Activated T-cell treated with anti-CD3 and anti-CD28 coated beads, Interleukin-2, amount 50 U/mL, for 72 hours (primary cell): ENCODE measurements around the gene FAAH. TPM values are rescaled to one million over a fixed set of nuclear protein-coding genes. Genes with fewer than 3 reads are reported as not detected.

Experiments
- ATAC-seq, 2 donors: fragments of 150-1000 bp; cut with Tn5 transposase; replicated peaks in 1 of 2; 2 replicates each; pipeline ENCODE4 v1.10.0; 2021; ENCODE audit warnings: moderate library complexity in 2 of 2, mild to moderate bottlenecking in 1 of 2
- DNase-seq, 2 donors: peaks; one replicate each; pipeline ENCODE4 v3.0.0; 2021 to 2022; ENCODE audit warnings: mixed read lengths in 1 of 2
- H3K27ac Mint-ChIP-seq: one replicate; pipeline ENCODE4 v1.8.0; 2022; ENCODE audit warnings: mild to moderate bottlenecking, moderate library complexity, mixed read lengths
- H3K27me3 Mint-ChIP-seq: one replicate; pipeline ENCODE4 v1.8.0; 2022; ENCODE audit warnings: low read depth, mixed read lengths
- H3K36me3 Mint-ChIP-seq, 2 donors: one replicate each; pipeline ENCODE4 v1.8.0; 2022; ENCODE audit warnings: mixed read lengths in 2 of 2, mild to moderate bottlenecking in 1 of 2; ENCODE audit not compliant: insufficient read depth in 2 of 2
- H3K4me1 Mint-ChIP-seq: one replicate; pipeline ENCODE4 v1.8.0; 2022; ENCODE audit warnings: low read depth, mixed read lengths
- H3K4me3 Mint-ChIP-seq, 2 donors: one replicate each; pipeline ENCODE4 v1.8.0; 2022; ENCODE audit warnings: mild to moderate bottlenecking in 2 of 2, mixed read lengths in 2 of 2, moderate library complexity in 2 of 2
- H3K9me3 Mint-ChIP-seq, 2 donors: one replicate each; pipeline ENCODE4 v1.8.0; 2022; ENCODE audit warnings: mixed read lengths in 2 of 2
- total RNA-seq, 2 donors: library from RNA; stranded (reverse); gene quantifications; one replicate each; pipeline ENCODE4 v1.2.3, GENCODE V29; 2022

Gene FAAH
- total RNA-seq, 2 donors from 2014 or later = 5.1 to 8.8 TPM

- no peak overlapping the region for H3K4me3 Mint-ChIP-seq
- ATAC-seq (no peak), DNase-seq (no peak)
- H3K36me3 Mint-ChIP-seq = no peaks in the 10 kb centered on the region
- no peak overlapping the region for H3K27ac Mint-ChIP-seq
- H3K4me1 Mint-ChIP-seq = peaks cover 5% of the 10 kb centered on the region
- no peaks in the 10 kb centered on the region for H3K9me3 Mint-ChIP-seq
- peaks cover 5% of the 10 kb centered on the region for H3K27me3 Mint-ChIP-seq
Observed at GRCh38 chr1:46437723-46438122, 43.6 kb downstream of the FAAH start.

GRCh38 chr1:46438346-46438745, 44.2 kb downstream of the FAAH start:
- Mint-ChIP-seq H3K4me3 (no peak overlapping the region), H3K36me3 (no peaks in the 10 kb centered on the region), H3K27me3 (peaks cover 5% of the 10 kb centered on the region), H3K9me3 (no peaks in the 10 kb centered on the region), H3K27ac (no peak overlapping the region), H3K4me1 (peaks cover 7% of the 10 kb centered on the region)
- no peak for ATAC-seq
- DNase-seq = no peak

GRCh38 chr1:46440478-46440877, 46.4 kb downstream of the FAAH start:
- peaks cover 23% of the 10 kb centered on the region for H3K27me3 Mint-ChIP-seq
- ATAC-seq (no peak), DNase-seq (no peak)
- H3K27ac Mint-ChIP-seq = no peak overlapping the region
- no peaks in the 10 kb centered on the region for H3K9me3 Mint-ChIP-seq
- no peak overlapping the region for H3K4me3 Mint-ChIP-seq
- H3K4me1 Mint-ChIP-seq = peaks cover 7% of the 10 kb centered on the region
- H3K36me3 Mint-ChIP-seq = no peaks in the 10 kb centered on the region

- peak overlapping the region; percentile 90 to 91 for H3K4me3 Mint-ChIP-seq
- ATAC-seq (peak; percentile 79 to 83), DNase-seq (peak; percentile 71 to 82)
- H3K9me3 Mint-ChIP-seq = no peaks in the 10 kb centered on the region
- H3K27me3 Mint-ChIP-seq = peaks cover 38% of the 10 kb centered on the region
- no peaks in the 10 kb centered on the region for H3K36me3 Mint-ChIP-seq
- peak overlapping the region; percentile 26 for H3K27ac Mint-ChIP-seq
- H3K4me1 Mint-ChIP-seq = peaks cover 7% of the 10 kb centered on the region
Observed at GRCh38 chr1:46442317-46443161, 48.4 kb downstream of the FAAH start.

- Mint-ChIP-seq H3K4me1 (peaks cover 14% of the 10 kb centered on the region), H3K36me3 (no peaks in the 10 kb centered on the region), H3K9me3 (no peaks in the 10 kb centered on the region), H3K27ac (no peak overlapping the region), H3K27me3 (peaks cover 56% of the 10 kb centered on the region), H3K4me3 (no peak overlapping the region)
- no peak for DNase-seq
- no peak for ATAC-seq
Observed at GRCh38 chr1:46444466-46444865, 50.3 kb downstream of the FAAH start.

- H3K9me3 Mint-ChIP-seq = no peaks in the 10 kb centered on the region
- ATAC-seq (no peak), DNase-seq (no peak)
- no peak overlapping the region for H3K4me3 Mint-ChIP-seq
- H3K27me3 Mint-ChIP-seq = peaks cover 62% of the 10 kb centered on the region
- peaks cover 14% of the 10 kb centered on the region for H3K4me1 Mint-ChIP-seq
- no peak overlapping the region for H3K27ac Mint-ChIP-seq
- H3K36me3 Mint-ChIP-seq = no peaks in the 10 kb centered on the region
Observed at GRCh38 chr1:46445773-46446256, 51.7 kb downstream of the FAAH start.

- H3K4me1 Mint-ChIP-seq = peaks cover 14% of the 10 kb centered on the region
- H3K36me3 Mint-ChIP-seq = no peaks in the 10 kb centered on the region
- ATAC-seq = peak; percentile 48 to 54
- peak; percentile 84 for DNase-seq
- H3K27me3 Mint-ChIP-seq = peaks cover 72% of the 10 kb centered on the region
- no peaks in the 10 kb centered on the region for H3K9me3 Mint-ChIP-seq
- H3K4me3 Mint-ChIP-seq = no peak overlapping the region
- no peak overlapping the region for H3K27ac Mint-ChIP-seq
Observed at GRCh38 chr1:46446646-46447498, 52.8 kb downstream of the FAAH start.

GRCh38 chr1:46447499-46448108, 53.5 kb downstream of the FAAH start:
- H3K27me3 Mint-ChIP-seq = peaks cover 80% of the 10 kb centered on the region
- H3K36me3 Mint-ChIP-seq = no peaks in the 10 kb centered on the region
- no peak overlapping the region for H3K4me3 Mint-ChIP-seq
- no peak overlapping the region for H3K27ac Mint-ChIP-seq
- DNase-seq (no peak), ATAC-seq (no peak)
- H3K4me1 Mint-ChIP-seq = peaks cover 11% of the 10 kb centered on the region
- H3K9me3 Mint-ChIP-seq = no peaks in the 10 kb centered on the region

GRCh38 chr1:46448109-46448911, 54.2 kb downstream of the FAAH start:
- DNase-seq (no peak), ATAC-seq (no peak)
- Mint-ChIP-seq H3K27me3 (peaks cover 87% of the 10 kb centered on the region), H3K4me3 (peak overlapping the region; percentile 59 to 70), H3K4me1 (peaks cover 7% of the 10 kb centered on the region), H3K36me3 (no peaks in the 10 kb centered on the region), H3K27ac (no peak overlapping the region), H3K9me3 (no peaks in the 10 kb centered on the region)

GRCh38 chr1:46449223-46450159, 55.4 kb downstream of the FAAH start:
- no peaks in the 10 kb centered on the region for H3K36me3 Mint-ChIP-seq
- DNase-seq (no peak), ATAC-seq (peak in 1 of 2 donors; percentile 49)
- H3K9me3 Mint-ChIP-seq = no peaks in the 10 kb centered on the region
- no peak overlapping the region for H3K27ac Mint-ChIP-seq
- H3K4me1 Mint-ChIP-seq = peaks cover 7% of the 10 kb centered on the region
- H3K27me3 Mint-ChIP-seq = peaks cover 80% of the 10 kb centered on the region
- peak overlapping the region in 1 of 2 donors; percentile 59 for H3K4me3 Mint-ChIP-seq

GRCh38 chr1:46450160-46450517, 56.0 kb downstream of the FAAH start:
- H3K27ac Mint-ChIP-seq = no peak overlapping the region
- H3K4me1 Mint-ChIP-seq = peaks cover 7% of the 10 kb centered on the region
- DNase-seq = no peak
- H3K27me3 Mint-ChIP-seq = peaks cover 80% of the 10 kb centered on the region
- H3K36me3 Mint-ChIP-seq = no peaks in the 10 kb centered on the region
- H3K4me3 Mint-ChIP-seq = no peak overlapping the region
- no peak for ATAC-seq
- no peaks in the 10 kb centered on the region for H3K9me3 Mint-ChIP-seq
